Measurements from ENCODE around the gene SLC24A2. TPM values are rescaled to one million over a fixed set of nuclear protein-coding genes. Genes with fewer than 3 reads are reported as not detected.

The SLC24A2 gene
- total RNA-seq, 3 donors from 2014 or later, result 0.63 TPM; not detected in 2

- no peak for TF ChIP-seq CTCF (IDR thresholded peaks at IDR 0.05)
- no peak for ATAC-seq
- no peak overlapping the region for H3K4me3 ChIP-seq
- no peaks in the 10 kb centered on the region for H3K4me1 ChIP-seq (ENCODE audit: low read depth)
- peak in 1 of 3 donors; percentile 38 for DNase-seq
- H3K36me3 ChIP-seq (ENCODE audit: low read depth), result no peaks in the 10 kb centered on the region
- H3K9me3 ChIP-seq, result no peaks in the 10 kb centered on the region
- intact Hi-C loops (cut with DNase I, micrococcal nuclease), result no loop called here
Measured at GRCh38 chr9:19788152-19788551, 685 bp downstream of the SLC24A2 start.

GRCh38 chr9:19787672-19788071, 1.2 kb downstream of the SLC24A2 start:
- no peak for TF ChIP-seq CTCF (IDR thresholded peaks at IDR 0.05)
- no peaks in the 10 kb centered on the region for H3K36me3 ChIP-seq (ENCODE audit: low read depth)
- DNase-seq (no peak), ATAC-seq (no peak)
- no peaks in the 10 kb centered on the region for H3K9me3 ChIP-seq
- no peak overlapping the region for H3K4me3 ChIP-seq
- intact Hi-C loops (cut with DNase I, micrococcal nuclease), result no loop called here
- no peaks in the 10 kb centered on the region for H3K4me1 ChIP-seq (ENCODE audit: low read depth)

- intact Hi-C loops (cut with DNase I, micrococcal nuclease), result no loop called here
- no peaks in the 10 kb centered on the region for H3K4me1 ChIP-seq (ENCODE audit: low read depth)
- H3K9me3 ChIP-seq, result no peaks in the 10 kb centered on the region
- H3K36me3 ChIP-seq (ENCODE audit: low read depth), result no peaks in the 10 kb centered on the region
- ATAC-seq (no peak), DNase-seq (no peak)
- TF ChIP-seq CTCF (IDR thresholded peaks at IDR 0.05), result no peak
- H3K4me3 ChIP-seq, result no peak overlapping the region
Measured at GRCh38 chr9:19785230-19785629, 3.6 kb downstream of the SLC24A2 start.

- no peaks in the 10 kb centered on the region for H3K9me3 ChIP-seq
- ATAC-seq (no peak), DNase-seq (no peak)
- no peak for TF ChIP-seq CTCF (IDR thresholded peaks at IDR 0.05)
- intact Hi-C loops (cut with DNase I, micrococcal nuclease), result no loop called here
- no peaks in the 10 kb centered on the region for H3K36me3 ChIP-seq (ENCODE audit: low read depth)
- no peak overlapping the region for H3K4me3 ChIP-seq
- no peaks in the 10 kb centered on the region for H3K4me1 ChIP-seq (ENCODE audit: low read depth)
Measured at GRCh38 chr9:19784136-19784535, 4.7 kb downstream of the SLC24A2 start.

- TF ChIP-seq CTCF (IDR thresholded peaks at IDR 0.05), result no peak
- no peak overlapping the region for H3K4me3 ChIP-seq
- DNase-seq (no peak), ATAC-seq (no peak)
- intact Hi-C loops (cut with DNase I, micrococcal nuclease), result no loop called here
- H3K9me3 ChIP-seq, result no peaks in the 10 kb centered on the region
- no peaks in the 10 kb centered on the region for H3K36me3 ChIP-seq (ENCODE audit: low read depth)
- H3K4me1 ChIP-seq (ENCODE audit: low read depth), result no peaks in the 10 kb centered on the region
Measured at GRCh38 chr9:19783500-19783899, 5.3 kb downstream of the SLC24A2 start.

- intact Hi-C loops (cut with DNase I, micrococcal nuclease), result no loop called here
- DNase-seq, result no peak
- no peak for TF ChIP-seq CTCF (IDR thresholded peaks at IDR 0.05)
Measured at GRCh38 chr9:19782005-19782404, 6.8 kb downstream of the SLC24A2 start.

More at GRCh38 chr9:19782005-19782404, 6.8 kb downstream of the SLC24A2 start:
- no peak for ATAC-seq
- H3K36me3 ChIP-seq (ENCODE audit: low read depth), result no peaks in the 10 kb centered on the region
- H3K9me3 ChIP-seq, result no peaks in the 10 kb centered on the region
- no peaks in the 10 kb centered on the region for H3K4me1 ChIP-seq (ENCODE audit: low read depth)
- H3K4me3 ChIP-seq, result no peak overlapping the region
